NB4 (cell line): ENCODE results near the gene MFSD6.

Experiments
- DNase-seq: peaks from one replicate; pipeline ENCODE4 v3.0.0; 2010; ENCODE audit warnings: low read depth
- H3K4me3 ChIP-seq: one replicate; pipeline ENCODE4 v1.5.1; 2011; ENCODE audit warnings: mild to moderate bottlenecking, low read depth, low read length, moderate library complexity
- MYC ChIP-seq: IDR thresholded peaks from 2 replicates; pipeline ENCODE4 v1.6.1; 2011; ENCODE audit warnings: low read depth, low read length
- POLR2A ChIP-seq: IDR thresholded peaks from 2 replicates; pipeline ENCODE4 v1.6.1; 2011; ENCODE audit warnings: mild to moderate bottlenecking; ENCODE audit not compliant: insufficient read length; ENCODE audit errors: extremely low read depth
- TF ChIP-seq, protein P1 (sequence below): IDR thresholded peaks from 2 replicates; pipeline ENCODE4 v1.6.1; 2011; ENCODE audit warnings: low read depth, low read length
- TF ChIP-seq, protein P2 (sequence below): IDR thresholded peaks from one replicate; pipeline ENCODE4 v1.5.1; 2012; ENCODE audit warnings: low read depth, low read length

Gene MFSD6

GRCh38 chr2:190365499-190366204 lies 42.5 kb upstream of the MFSD6 start:
- DNase-seq = no peak
- TF ChIP-seq, protein P1, sequence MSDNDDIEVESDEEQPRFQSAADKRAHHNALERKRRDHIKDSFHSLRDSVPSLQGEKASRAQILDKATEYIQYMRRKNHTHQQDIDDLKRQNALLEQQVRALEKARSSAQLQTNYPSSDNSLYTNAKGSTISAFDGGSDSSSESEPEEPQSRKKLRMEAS = no peak
- TF ChIP-seq MYC = no peak
- no peak for TF ChIP-seq POLR2A
- TF ChIP-seq, protein P2, sequence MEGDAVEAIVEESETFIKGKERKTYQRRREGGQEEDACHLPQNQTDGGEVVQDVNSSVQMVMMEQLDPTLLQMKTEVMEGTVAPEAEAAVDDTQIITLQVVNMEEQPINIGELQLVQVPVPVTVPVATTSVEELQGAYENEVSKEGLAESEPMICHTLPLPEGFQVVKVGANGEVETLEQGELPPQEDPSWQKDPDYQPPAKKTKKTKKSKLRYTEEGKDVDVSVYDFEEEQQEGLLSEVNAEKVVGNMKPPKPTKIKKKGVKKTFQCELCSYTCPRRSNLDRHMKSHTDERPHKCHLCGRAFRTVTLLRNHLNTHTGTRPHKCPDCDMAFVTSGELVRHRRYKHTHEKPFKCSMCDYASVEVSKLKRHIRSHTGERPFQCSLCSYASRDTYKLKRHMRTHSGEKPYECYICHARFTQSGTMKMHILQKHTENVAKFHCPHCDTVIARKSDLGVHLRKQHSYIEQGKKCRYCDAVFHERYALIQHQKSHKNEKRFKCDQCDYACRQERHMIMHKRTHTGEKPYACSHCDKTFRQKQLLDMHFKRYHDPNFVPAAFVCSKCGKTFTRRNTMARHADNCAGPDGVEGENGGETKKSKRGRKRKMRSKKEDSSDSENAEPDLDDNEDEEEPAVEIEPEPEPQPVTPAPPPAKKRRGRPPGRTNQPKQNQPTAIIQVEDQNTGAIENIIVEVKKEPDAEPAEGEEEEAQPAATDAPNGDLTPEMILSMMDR = no peak
- H3K4me3 ChIP-seq = no peak overlapping the region

DNA sequence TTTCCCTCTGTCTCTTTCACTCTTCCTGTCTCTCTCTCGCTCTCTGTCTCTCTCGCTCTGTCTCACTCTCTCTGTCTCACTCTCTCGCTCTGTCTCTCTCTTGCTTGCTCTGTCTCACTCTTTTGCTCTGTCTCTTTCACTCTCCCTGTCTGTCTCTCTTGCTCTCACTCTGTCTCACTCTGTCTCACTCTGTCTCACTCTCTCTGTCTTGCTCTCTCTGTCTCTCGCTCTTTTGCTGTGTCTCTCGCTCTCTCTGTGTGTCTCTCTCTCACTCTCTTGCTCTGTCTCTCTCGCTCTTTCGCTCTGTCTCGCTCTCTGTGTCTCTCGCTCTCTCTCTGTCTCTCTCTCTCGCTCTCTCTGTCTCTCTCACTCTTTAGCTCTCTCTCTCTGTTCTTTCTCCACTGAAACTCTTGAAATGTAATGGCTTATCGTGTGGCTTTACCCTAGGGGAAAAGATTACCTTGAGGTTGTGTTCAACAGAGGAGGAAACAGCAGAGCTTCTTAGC lies 41.9 kb upstream of the MFSD6 start:
- H3K4me3 ChIP-seq = no peak overlapping the region
- TF ChIP-seq, protein P1 = no peak
- no peak for TF ChIP-seq MYC
- TF ChIP-seq, protein P2 = no peak
- no peak for TF ChIP-seq POLR2A
- no peak for DNase-seq

DNA sequence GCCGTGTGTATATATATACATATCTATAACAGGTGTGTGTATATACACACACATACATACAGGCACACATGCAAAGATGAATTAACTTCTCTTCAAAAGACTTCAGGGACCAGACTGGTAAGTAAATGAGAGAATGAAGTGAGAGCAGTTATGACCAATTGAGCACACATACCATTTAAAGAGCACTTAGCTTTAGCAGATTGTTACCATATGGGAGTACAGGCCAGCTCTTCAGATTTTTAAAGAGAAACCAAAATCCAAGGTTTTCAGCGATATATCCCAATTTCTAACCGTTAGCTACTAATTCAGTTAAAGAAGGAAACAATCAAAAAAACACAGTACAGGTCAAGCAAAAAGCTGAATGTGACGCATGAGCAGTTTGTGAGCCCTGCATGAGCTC lies 41.1 kb upstream of the MFSD6 start:
- DNase-seq = no peak
- TF ChIP-seq MYC = no peak
- TF ChIP-seq, protein P2 = no peak
- TF ChIP-seq POLR2A = no peak

GRCh38 chr2:190369635-190370034 lies 38.5 kb upstream of the MFSD6 start:
- no peak overlapping the region for H3K4me3 ChIP-seq
- no peak for DNase-seq
- TF ChIP-seq, protein P1 = no peak
- TF ChIP-seq POLR2A (no peak), MYC (no peak)
- TF ChIP-seq, protein P2 = no peak

More for the DNA sequence above, 41.1 kb upstream of the MFSD6 start:
- H3K4me3 ChIP-seq = no peak overlapping the region

DNA sequence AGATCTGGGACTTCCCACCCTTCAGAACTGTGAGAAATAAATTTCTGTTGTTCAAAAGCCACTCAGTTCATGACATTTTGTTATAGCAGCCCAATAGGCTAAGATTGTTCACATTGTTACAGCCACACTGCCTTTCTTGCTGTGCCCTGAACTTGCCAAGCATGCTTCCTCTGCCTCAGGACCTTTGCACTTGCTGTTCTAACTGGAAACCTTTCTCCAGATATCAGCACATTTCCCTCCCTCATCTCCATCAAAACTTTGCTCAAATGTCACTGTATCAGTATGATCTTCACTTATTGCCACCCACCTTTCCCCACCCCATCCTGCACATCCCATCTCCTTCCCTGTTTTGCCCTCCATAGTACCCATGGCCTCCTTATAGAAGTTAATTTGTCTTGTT lies 32.1 kb upstream of the MFSD6 start:
- no peak for DNase-seq
- TF ChIP-seq, protein P1 = no peak
- TF ChIP-seq MYC (no peak), POLR2A (no peak)
- TF ChIP-seq, protein P2 = no peak
- no peak overlapping the region for H3K4me3 ChIP-seq
